ENCODE results near the gene NTM. TPM values are rescaled to one million over a fixed set of nuclear protein-coding genes. Genes with fewer than 3 reads are reported as not detected.

Gene NTM
- total RNA-seq, 1 donor from 2014 or later: 4.3 TPM

DNA sequence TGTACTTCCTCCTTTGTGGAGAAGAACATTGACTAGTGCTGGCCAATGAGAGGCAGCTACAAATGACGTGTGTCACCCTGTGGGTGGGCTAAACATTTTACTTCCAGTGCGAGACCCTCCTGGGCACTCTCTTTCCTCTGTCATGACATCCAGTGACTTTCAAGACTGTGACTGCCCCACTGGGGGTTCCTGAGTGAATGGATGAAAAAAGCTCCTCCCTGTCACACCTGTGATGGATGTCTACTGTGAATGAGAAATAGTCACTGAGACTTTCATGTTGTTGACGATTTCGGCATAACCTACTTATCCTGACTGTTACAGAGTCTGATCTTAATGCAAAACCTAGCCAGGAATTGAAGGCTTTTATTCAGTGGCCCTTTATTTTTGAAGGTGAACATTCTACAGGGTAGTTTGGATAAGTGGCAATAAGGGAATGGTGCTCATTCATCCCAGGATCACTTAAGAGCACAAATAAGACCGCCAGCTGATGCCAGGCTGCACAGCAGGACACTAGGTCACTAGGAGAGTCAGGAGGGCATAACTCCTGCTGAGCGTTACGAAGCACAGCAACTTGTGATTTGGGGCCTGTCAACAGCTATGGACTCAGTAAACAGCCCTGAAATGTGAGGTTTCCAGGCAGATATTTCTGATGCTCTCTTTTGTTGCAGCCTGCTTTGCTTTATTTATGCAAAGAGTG, 636.6 kb downstream of the NTM start:
- DNase-seq (ENCODE audit: low spot score, unreplicated experiment): no peak
- H3K4me1 Mint-ChIP-seq (ENCODE audit: low read depth): no peaks in the 10 kb centered on the region
- no peak overlapping the region for H3K27ac Mint-ChIP-seq
- H3K4me3 Mint-ChIP-seq (ENCODE audit: low read depth): no peak overlapping the region
- peaks cover 49% of the 10 kb centered on the region for H3K27me3 Mint-ChIP-seq
- H3K36me3 Mint-ChIP-seq (ENCODE audit: insufficient read depth): no peaks in the 10 kb centered on the region
- TF ChIP-seq, protein P1, sequence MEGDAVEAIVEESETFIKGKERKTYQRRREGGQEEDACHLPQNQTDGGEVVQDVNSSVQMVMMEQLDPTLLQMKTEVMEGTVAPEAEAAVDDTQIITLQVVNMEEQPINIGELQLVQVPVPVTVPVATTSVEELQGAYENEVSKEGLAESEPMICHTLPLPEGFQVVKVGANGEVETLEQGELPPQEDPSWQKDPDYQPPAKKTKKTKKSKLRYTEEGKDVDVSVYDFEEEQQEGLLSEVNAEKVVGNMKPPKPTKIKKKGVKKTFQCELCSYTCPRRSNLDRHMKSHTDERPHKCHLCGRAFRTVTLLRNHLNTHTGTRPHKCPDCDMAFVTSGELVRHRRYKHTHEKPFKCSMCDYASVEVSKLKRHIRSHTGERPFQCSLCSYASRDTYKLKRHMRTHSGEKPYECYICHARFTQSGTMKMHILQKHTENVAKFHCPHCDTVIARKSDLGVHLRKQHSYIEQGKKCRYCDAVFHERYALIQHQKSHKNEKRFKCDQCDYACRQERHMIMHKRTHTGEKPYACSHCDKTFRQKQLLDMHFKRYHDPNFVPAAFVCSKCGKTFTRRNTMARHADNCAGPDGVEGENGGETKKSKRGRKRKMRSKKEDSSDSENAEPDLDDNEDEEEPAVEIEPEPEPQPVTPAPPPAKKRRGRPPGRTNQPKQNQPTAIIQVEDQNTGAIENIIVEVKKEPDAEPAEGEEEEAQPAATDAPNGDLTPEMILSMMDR (IDR thresholded peaks at IDR 0.05; ENCODE audit: unreplicated experiment): no peak
- no peaks in the 10 kb centered on the region for H3K9me3 Mint-ChIP-seq (ENCODE audit: low read depth)

DNA sequence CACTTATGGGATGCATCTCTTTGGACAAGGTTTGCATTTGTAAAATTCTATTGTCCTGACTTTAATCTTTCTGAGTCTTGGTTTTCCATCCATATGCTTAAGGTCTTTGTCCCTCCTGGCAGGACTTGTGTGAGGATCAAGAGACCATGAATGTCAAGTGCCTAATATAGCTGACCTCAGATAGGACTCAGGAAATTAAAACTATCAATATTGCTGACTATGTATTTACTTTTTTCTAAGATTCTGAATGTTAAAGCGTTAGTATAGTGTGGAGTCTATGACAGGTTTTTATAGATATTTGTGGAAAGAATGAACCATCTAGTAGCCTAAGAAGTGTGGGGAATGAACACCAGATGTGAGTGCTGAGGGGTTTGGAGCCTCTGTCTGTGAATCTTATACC, 637.8 kb downstream of the NTM start:
- Mint-ChIP-seq H3K36me3 (ENCODE audit: insufficient read depth) (no peaks in the 10 kb centered on the region), H3K9me3 (ENCODE audit: low read depth) (no peaks in the 10 kb centered on the region), H3K4me3 (ENCODE audit: low read depth) (no peak overlapping the region), H3K4me1 (ENCODE audit: low read depth) (no peaks in the 10 kb centered on the region), H3K27me3 (peaks cover 56% of the 10 kb centered on the region), H3K27ac (no peak overlapping the region)
- DNase-seq (ENCODE audit: low spot score, unreplicated experiment): no peak
- TF ChIP-seq, protein P1 (IDR thresholded peaks at IDR 0.05; ENCODE audit: unreplicated experiment): no peak

DNA sequence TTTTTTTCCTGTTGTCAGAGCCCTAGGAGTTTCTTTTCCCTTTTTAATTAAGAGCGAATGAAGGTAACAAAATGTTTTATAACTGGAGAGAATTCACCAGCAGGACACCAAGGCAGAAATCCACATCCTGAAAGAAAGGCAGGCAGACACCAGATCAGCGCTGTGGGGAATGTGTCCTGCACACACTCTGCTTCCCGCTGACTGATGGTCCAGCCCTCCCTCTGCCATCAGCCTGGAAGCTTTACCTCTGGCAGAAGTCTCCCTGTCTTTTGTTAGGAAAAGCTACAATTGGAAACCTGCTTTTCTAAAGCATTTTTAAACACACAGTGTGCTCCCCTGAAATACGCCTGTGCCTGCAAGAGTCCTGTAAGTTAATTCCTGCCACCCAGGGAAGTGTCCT, 638.5 kb downstream of the NTM start:
- Mint-ChIP-seq H3K27me3 (peaks cover 58% of the 10 kb centered on the region), H3K36me3 (ENCODE audit: insufficient read depth) (no peaks in the 10 kb centered on the region), H3K4me1 (ENCODE audit: low read depth) (no peaks in the 10 kb centered on the region), H3K9me3 (ENCODE audit: low read depth) (no peaks in the 10 kb centered on the region), H3K27ac (no peak overlapping the region), H3K4me3 (ENCODE audit: low read depth) (no peak overlapping the region)
- DNase-seq (ENCODE audit: low spot score, unreplicated experiment): no peak
- TF ChIP-seq, protein P1 (IDR thresholded peaks at IDR 0.05; ENCODE audit: unreplicated experiment): no peak

DNA sequence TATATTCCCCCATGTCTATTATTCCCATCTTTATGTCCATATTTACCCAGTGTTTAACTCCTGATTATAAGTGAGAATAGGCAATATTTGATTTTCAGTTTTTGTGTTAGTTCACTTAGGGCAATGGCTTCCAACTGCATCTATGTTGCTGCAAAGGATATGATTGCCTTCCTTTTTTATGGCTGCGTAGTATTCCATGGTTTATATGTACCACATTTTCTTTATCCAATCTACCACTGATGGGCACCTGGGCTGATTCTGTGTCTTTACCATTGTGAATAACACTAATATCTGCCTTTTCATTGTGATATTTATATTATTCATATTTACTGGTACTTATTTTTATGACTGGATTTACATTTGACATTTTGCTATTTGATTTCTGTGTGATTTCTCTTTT, 649.6 kb downstream of the NTM start:
- TF ChIP-seq, protein P1 (IDR thresholded peaks at IDR 0.05; ENCODE audit: unreplicated experiment): no peak
- Mint-ChIP-seq H3K27me3 (peaks cover 22% of the 10 kb centered on the region), H3K27ac (no peak overlapping the region), H3K4me3 (ENCODE audit: low read depth) (no peak overlapping the region), H3K36me3 (ENCODE audit: insufficient read depth) (no peaks in the 10 kb centered on the region), H3K4me1 (ENCODE audit: low read depth) (no peaks in the 10 kb centered on the region), H3K9me3 (ENCODE audit: low read depth) (no peaks in the 10 kb centered on the region)
- DNase-seq (ENCODE audit: low spot score, unreplicated experiment): no peak

DNA sequence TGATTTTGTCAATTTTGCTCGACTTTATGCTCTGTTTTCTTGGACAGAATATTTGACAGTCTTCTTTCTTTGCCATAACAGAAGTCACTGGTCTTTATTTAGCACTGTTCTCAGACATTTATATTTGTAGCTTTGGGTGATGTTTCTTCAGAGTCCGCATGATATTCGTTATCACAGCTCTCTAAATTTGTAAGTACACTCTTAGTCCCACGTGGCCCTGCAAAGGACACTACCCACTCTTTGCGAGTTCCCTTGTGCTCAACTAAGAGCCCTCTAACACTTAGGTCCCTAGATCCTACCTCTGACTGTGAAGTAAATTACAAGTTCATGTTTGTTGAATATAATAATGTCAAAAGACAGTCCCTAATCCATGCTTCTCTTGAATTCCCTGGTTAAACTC, 651.9 kb downstream of the NTM start:
- Mint-ChIP-seq H3K27ac (no peak overlapping the region), H3K27me3 (peaks cover 18% of the 10 kb centered on the region), H3K4me1 (ENCODE audit: low read depth) (no peaks in the 10 kb centered on the region), H3K9me3 (ENCODE audit: low read depth) (no peaks in the 10 kb centered on the region), H3K4me3 (ENCODE audit: low read depth) (no peak overlapping the region), H3K36me3 (ENCODE audit: insufficient read depth) (no peaks in the 10 kb centered on the region)
- no peak for DNase-seq (ENCODE audit: low spot score, unreplicated experiment)
- TF ChIP-seq, protein P1 (IDR thresholded peaks at IDR 0.05; ENCODE audit: unreplicated experiment): no peak
